Ovary (tissue), 9 donors: Measurements from ENCODE around the gene TMEM185A. TPM values are rescaled to one million over a fixed set of nuclear protein-coding genes. Genes with fewer than 3 reads are reported as not detected.

Source experiments
- DNase-seq, 5 donors: peaks; one replicate each; pipeline ENCODE4 v3.0.0-alpha.2; 2019 to 2020
- H3K27ac ChIP-seq, 2 donors: fragments of 200-600 bp; one replicate each; pipeline versions ENCODE4 v1.5.1 to v1.8.0; 2019 to 2022
- H3K27me3 ChIP-seq: fragments of 200-600 bp; one replicate; pipeline ENCODE4 v1.8.0; 2022
- H3K36me3 ChIP-seq: fragments of 200-600 bp; sonication (generic); one replicate; pipeline ENCODE4 v1.5.1; 2019
- H3K4me1 ChIP-seq: one replicate; pipeline ENCODE4 v1.8.1; 2013; ENCODE audit warnings: mild to moderate bottlenecking, moderate library complexity; ENCODE audit not compliant: insufficient read depth
- H3K4me3 ChIP-seq: fragments of 200-600 bp; sonication (generic); one replicate; pipeline ENCODE4 v1.5.1; 2017
- H3K9me3 ChIP-seq, 2 donors: fragments of 200-600 bp in 1 of 2; sonication (generic) in 1 of 2; one replicate each; pipeline versions ENCODE4 v1.5.1 to v1.8.1; 2013 to 2019; ENCODE audit warnings: mild to moderate bottlenecking in 1 of 2, moderate library complexity in 1 of 2
- CTCF ChIP-seq, 3 donors: fragments of 450-650 bp in 2 of 3; fragments of 200-600 bp in 1 of 3; IDR thresholded peaks; one replicate each; pipeline versions ENCODE4 v1.5.1 to v1.8.0; 2016 to 2022; ENCODE audit warnings: antibody characterized with exemption in 3 of 3, mild to moderate bottlenecking in 1 of 3
- EP300 ChIP-seq: sonication (generic); formaldehyde crosslinking; IDR thresholded peaks from one replicate; pipeline ENCODE4 v1.6.1; 2017; ENCODE audit warnings: antibody characterized with exemption
- POLR2A ChIP-seq: fragments of 450-650 bp; IDR thresholded peaks from one replicate; pipeline ENCODE4 v1.6.1; 2017; ENCODE audit warnings: antibody characterized with exemption, mild to moderate bottlenecking, moderate library complexity
- WGBS, 3 donors: extraction: QIAGEN DNeasy Blood & Tissue Kit in 1 of 3; methylation state at CpG; one replicate each; pipeline versions ENCODE4 v1.1.5 to v1.1.7; 2013 to 2017; 5-methylcytosine and 5-hydroxymethylcytosine counted together
- intact Hi-C, 4 donors: fragments of 100-400 bp; cut with DNase I; formaldehyde crosslinking; loops; one replicate each; pipeline versions ENCODE4 v1.11.0 to v1.15.1; 2022 to 2023
- polyA plus RNA-seq, 2 donors: library from polyadenylated mRNA; stranded (reverse); fragments of 200-250 nt in 1 of 2; fragments of 350-450 nt in 1 of 2; fragmentation: Illumina TruSeq in 1 of 2; extraction: RNeasy Lipid Tissue Mini Kit (QIAGEN cat#74804) in 1 of 2; gene quantifications; one replicate each; pipeline ENCODE4 v1.2.3, GENCODE V29; 2013 to 2014
- total RNA-seq, 7 donors: library from RNA; depleted of rRNA in 2 of 7; stranded (reverse); fragments of >200 nt in 2 of 7; fragmentation: NEBNext Ultra II Directional in 3 of 7; extraction: Animal tissue kit (Norgen Biotek cat#: 25700) in 3 of 7; gene quantifications; one replicate each; pipeline versions ENCODE4 v1.1.0 to v1.2.4, GENCODE V29; 2016 to 2023
- donor health status: DM: no; HTN: no; CAD: no; lungs with moderate emphysema.
- donor health status: DM: no; HTN: no; CAD: no.
- donor health status: Bipolar disorder and iron deficiency.
- donor health status: DM: yes; HTN: yes; CAD: no.
- donor health status: DM: no; HTN: no; CAD: no.
- donor health status: DM: yes; HTN: yes; CAD: no.

Gene TMEM185A
- total and polyA plus RNA-seq, 9 donors = 18.7 to 63.1 (median 36.7) TPM

- H3K4me1 ChIP-seq = no peaks in the 10 kb centered on the region
- H3K27me3 ChIP-seq = no peaks in the 10 kb centered on the region
- H3K4me3 ChIP-seq = no peak overlapping the region
- no peak for TF ChIP-seq CTCF (IDR thresholded peaks at IDR 0.05)
- no peak for TF ChIP-seq POLR2A
- TF ChIP-seq EP300 = no peak
- intact Hi-C loops = no loop called here
- H3K36me3 ChIP-seq = no peaks in the 10 kb centered on the region
- no peaks in the 10 kb centered on the region for H3K9me3 ChIP-seq
- DNase-seq = no peak
- H3K27ac ChIP-seq = no peak overlapping the region
- 68 to 77% (median 68%) methylated on average over 16 of the region's 16 CpGs for WGBS, 3 donors
These were observed 20.8 kb upstream of the TMEM185A start for GRCh38 chrX:149652232-149652981.

GRCh38 chrX:149650162-149650561 is 18.6 kb upstream of the TMEM185A start:
- no peak for TF ChIP-seq POLR2A
- no peak for TF ChIP-seq EP300
- TF ChIP-seq CTCF (IDR thresholded peaks at IDR 0.05) = no peak
- Histone ChIP-seq H3K36me3 (no peaks in the 10 kb centered on the region), H3K27ac (no peak overlapping the region), H3K4me1 (no peaks in the 10 kb centered on the region), H3K27me3 (no peaks in the 10 kb centered on the region), H3K4me3 (no peak overlapping the region), H3K9me3 (no peaks in the 10 kb centered on the region)
- DNase-seq = no peak
- intact Hi-C loops = no loop called here
- 78 to 85% (median 84%) methylated on average over 5 of the region's 5 CpGs for WGBS, 3 donors

GRCh38 chrX:149648932-149649331 is 17.3 kb upstream of the TMEM185A start:
- Histone ChIP-seq H3K27ac (no peak overlapping the region), H3K4me3 (no peak overlapping the region), H3K4me1 (no peaks in the 10 kb centered on the region), H3K27me3 (no peaks in the 10 kb centered on the region), H3K9me3 (no peaks in the 10 kb centered on the region), H3K36me3 (no peaks in the 10 kb centered on the region)
- intact Hi-C loops = no loop called here
- no peak for DNase-seq
- WGBS, 3 donors = 25 to 70% (median 55%) methylated on average over 1 of the region's 1 CpG
- TF ChIP-seq POLR2A (no peak), EP300 (no peak), CTCF (IDR thresholded peaks at IDR 0.05) (no peak)

- DNase-seq = no peak
- no peak overlapping the region for H3K4me3 ChIP-seq
- H3K27me3 ChIP-seq = no peaks in the 10 kb centered on the region
- H3K27ac ChIP-seq = no peak overlapping the region
- intact Hi-C loops = no loop called here
- no peaks in the 10 kb centered on the region for H3K4me1 ChIP-seq
- TF ChIP-seq EP300 (no peak), CTCF (IDR thresholded peaks at IDR 0.05) (no peak)
- H3K36me3 ChIP-seq = no peaks in the 10 kb centered on the region
- no peaks in the 10 kb centered on the region for H3K9me3 ChIP-seq
- WGBS, 3 donors = 69 to 84% (median 71%) methylated on average over 6 of the region's 6 CpGs
These were observed 15.9 kb upstream of the TMEM185A start for GRCh38 chrX:149647505-149647904.
